ENCODE data around the gene FAM228B. TPM values are rescaled to one million over a fixed set of nuclear protein-coding genes. Genes with fewer than 3 reads are reported as not detected.

Gene FAM228B
- total and polyA plus RNA-seq, 9 of the 15 experiments (the other 6 are each of a cell fraction or from before 2014, with no cell fraction given) = 1.1 to 3.7 (median 2.6) TPM

- TF ChIP-seq MGA (IDR thresholded peaks at IDR 0.05) (peak; percentile 83), IRF1 (CRISPR knock-in tag; IDR thresholded peaks at IDR 0.05; ENCODE audit: borderline replicate concordance) (no peak), ZBTB17 (CRISPR knock-in tag; IDR thresholded peaks at IDR 0.05) (0 out of 2 replicates have a peak, but pooled peaks have one; percentile 53), RNF219 (CRISPR knock-in tag; IDR thresholded peaks at IDR 0.05) (no peak), TAF9B (IDR thresholded peaks at IDR 0.05; ENCODE audit: partially characterized antibody) (no peak), TRIM25 (IDR thresholded peaks at IDR 0.05; ENCODE audit: borderline replicate concordance) (no peak)
- TF ChIP-seq, protein P1, sequence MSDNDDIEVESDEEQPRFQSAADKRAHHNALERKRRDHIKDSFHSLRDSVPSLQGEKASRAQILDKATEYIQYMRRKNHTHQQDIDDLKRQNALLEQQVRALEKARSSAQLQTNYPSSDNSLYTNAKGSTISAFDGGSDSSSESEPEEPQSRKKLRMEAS (CRISPR knock-in tag; IDR thresholded peaks at IDR 0.05) = peak; percentile 73
Observed at GRCh38 chr2:24123195-24123921, at the start of gene FAM228B, which contains the start of gene PFN4 (continued).
